ENCODE data around the gene MAFF. TPM values are rescaled to one million over a fixed set of nuclear protein-coding genes. Genes with fewer than 3 reads are reported as not detected.

MAFF gene
- polyA plus RNA-seq, 1 donor from 2014 or later, result 2.1 TPM

DNA sequence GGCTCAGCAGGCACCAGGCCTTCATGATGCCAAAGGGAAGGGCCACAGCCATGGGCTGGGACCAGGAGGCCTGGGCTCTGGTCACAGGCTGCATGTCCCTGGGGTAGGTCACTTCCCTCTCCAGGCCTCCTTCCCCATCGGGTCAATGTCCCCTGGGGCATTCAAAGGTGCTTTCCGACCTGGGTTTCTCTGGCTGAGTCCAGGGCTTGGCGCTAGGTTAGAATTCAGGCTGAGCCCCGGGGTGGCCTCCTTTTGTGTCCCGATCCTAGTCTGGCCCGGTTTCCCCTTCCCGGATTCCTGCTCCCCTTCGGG, 12.2 kb downstream of the MAFF start:
- H3K27ac ChIP-seq (ENCODE audit: low read length), result no peak overlapping the region
- H3K27me3 ChIP-seq (ENCODE audit: insufficient read depth, low read depth, low read length), result peaks cover 3% of the 10 kb centered on the region
- TF ChIP-seq EP300 (conservative IDR thresholded peaks at IDR 0.05; ENCODE audit: poor library complexity, severe bottlenecking) (no peak), CTCF (IDR thresholded peaks at IDR 0.05; ENCODE audit: poor library complexity, severe bottlenecking) (no peak)
- H3F3A ChIP-seq (ENCODE audit: insufficient read depth, low read length, poor library complexity, severe bottlenecking), result no peaks in the 10 kb centered on the region
- H3K9me2 ChIP-seq (ENCODE audit: insufficient read depth, low read length), result no peaks in the 10 kb centered on the region
- no peaks in the 10 kb centered on the region for H3K9me3 ChIP-seq (ENCODE audit: low read length)
- no peak overlapping the region for H2AFZ ChIP-seq (ENCODE audit: low read depth, low read length)
- H3K36me3 ChIP-seq (ENCODE audit: insufficient read depth, low read length), result no peaks in the 10 kb centered on the region
- peak overlapping the region; percentile 62 for H3K4me3 ChIP-seq (ENCODE audit: low read length)
- H3K9ac ChIP-seq (ENCODE audit: low read length), result peak overlapping the region; percentile 31
- no peaks in the 10 kb centered on the region for H3K79me2 ChIP-seq (replicated peaks; ENCODE audit: insufficient read depth, low read length)
- H3K4me2 ChIP-seq (ENCODE audit: low read length), result no peak overlapping the region
- no peaks in the 10 kb centered on the region for H4K20me1 ChIP-seq (ENCODE audit: insufficient read depth)

DNA sequence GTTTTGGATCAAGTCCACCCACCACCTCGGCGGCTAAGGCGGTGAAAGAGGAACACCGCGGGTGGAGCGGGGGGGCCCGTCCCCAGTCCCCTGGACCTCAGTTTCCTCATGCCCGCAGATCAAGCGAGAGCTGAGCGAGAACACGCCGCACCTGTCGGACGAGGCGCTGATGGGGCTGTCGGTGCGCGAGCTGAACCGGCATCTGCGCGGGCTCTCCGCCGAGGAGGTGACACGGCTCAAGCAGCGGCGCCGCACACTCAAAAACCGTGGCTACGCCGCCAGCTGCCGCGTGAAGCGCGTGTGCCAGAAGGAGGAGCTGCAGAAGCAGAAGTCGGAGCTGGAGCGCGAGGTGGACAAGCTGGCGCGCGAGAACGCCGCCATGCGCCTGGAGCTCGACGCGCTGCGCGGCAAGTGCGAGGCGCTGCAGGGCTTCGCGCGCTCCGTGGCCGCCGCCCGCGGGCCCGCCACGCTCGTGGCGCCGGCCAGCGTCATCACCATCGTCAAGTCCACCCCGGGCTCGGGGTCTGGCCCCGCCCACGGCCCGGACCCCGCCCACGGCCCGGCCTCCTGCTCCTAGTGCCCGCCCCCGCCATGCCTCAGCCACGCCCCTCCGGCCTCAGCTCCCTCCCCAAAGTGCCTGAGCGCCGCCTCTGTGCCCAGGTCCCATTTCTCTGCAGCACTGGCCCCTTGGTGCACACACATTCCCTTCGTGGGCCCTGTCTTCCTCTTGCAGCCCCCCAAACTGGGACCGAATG, 12.7 kb downstream of the MAFF start:
- peak overlapping the region; percentile 31 for H3K9ac ChIP-seq (ENCODE audit: low read length)
- no peak overlapping the region for H2AFZ ChIP-seq (ENCODE audit: low read depth, low read length)
- no peak overlapping the region for H3K4me2 ChIP-seq (ENCODE audit: low read length)
- H3K4me3 ChIP-seq (ENCODE audit: low read length), result peak overlapping the region; percentile 62
- H3K27me3 ChIP-seq (ENCODE audit: insufficient read depth, low read depth, low read length), result peaks cover 3% of the 10 kb centered on the region
- H3K27ac ChIP-seq (ENCODE audit: low read length), result no peak overlapping the region
- TF ChIP-seq EP300 (conservative IDR thresholded peaks at IDR 0.05; ENCODE audit: poor library complexity, severe bottlenecking), result no peak
- TF ChIP-seq CTCF (IDR thresholded peaks at IDR 0.05; ENCODE audit: poor library complexity, severe bottlenecking), result peak; percentile 54
- peak; percentile 49 for TF ChIP-seq MXI1 (conservative IDR thresholded peaks at IDR 0.05; ENCODE audit: poor library complexity, severe bottlenecking)
- TF ChIP-seq TAF1 (IDR thresholded peaks at IDR 0.05; ENCODE audit: low read depth), result no peak
- peak; percentile 44 for TF ChIP-seq RAD21 (conservative IDR thresholded peaks at IDR 0.05)
- no peak for TF ChIP-seq EZH2 (IDR thresholded peaks at IDR 0.05; ENCODE audit: borderline replicate concordance, insufficient read depth, low read length, poor library complexity, severe bottlenecking)
- peak; percentile 48 for TF ChIP-seq SMC3 (conservative IDR thresholded peaks at IDR 0.05; ENCODE audit: poor library complexity)
- peak; percentile 15 for TF ChIP-seq POLR2AphosphoS5 (IDR thresholded peaks at IDR 0.05)
- TF ChIP-seq REST (IDR thresholded peaks at IDR 0.05; ENCODE audit: borderline replicate concordance), result no peak
- H3K36me3 ChIP-seq (ENCODE audit: insufficient read depth, low read length), result no peaks in the 10 kb centered on the region
- no peaks in the 10 kb centered on the region for H3K79me2 ChIP-seq (replicated peaks; ENCODE audit: insufficient read depth, low read length)
- H3K9me2 ChIP-seq (ENCODE audit: insufficient read depth, low read length), result no peaks in the 10 kb centered on the region
- H3F3A ChIP-seq (ENCODE audit: insufficient read depth, low read length, poor library complexity, severe bottlenecking), result no peaks in the 10 kb centered on the region
- H4K20me1 ChIP-seq (ENCODE audit: insufficient read depth), result no peaks in the 10 kb centered on the region
- no peaks in the 10 kb centered on the region for H3K9me3 ChIP-seq (ENCODE audit: low read length)

Data from neural cell (in vitro differentiated cells).